Activated CD4-positive, alpha-beta T cell treated with anti-CD3 and anti-CD28 coated beads for 24 hours (primary cell): ENCODE measurements around the gene FAM47A.

Source experiments
- DNase-seq, 2 donors: peaks; one replicate each; pipeline ENCODE4 v3.0.0-alpha.2; 2020; ENCODE audit warnings: low read depth in 2 of 2

Gene FAM47A

DNA sequence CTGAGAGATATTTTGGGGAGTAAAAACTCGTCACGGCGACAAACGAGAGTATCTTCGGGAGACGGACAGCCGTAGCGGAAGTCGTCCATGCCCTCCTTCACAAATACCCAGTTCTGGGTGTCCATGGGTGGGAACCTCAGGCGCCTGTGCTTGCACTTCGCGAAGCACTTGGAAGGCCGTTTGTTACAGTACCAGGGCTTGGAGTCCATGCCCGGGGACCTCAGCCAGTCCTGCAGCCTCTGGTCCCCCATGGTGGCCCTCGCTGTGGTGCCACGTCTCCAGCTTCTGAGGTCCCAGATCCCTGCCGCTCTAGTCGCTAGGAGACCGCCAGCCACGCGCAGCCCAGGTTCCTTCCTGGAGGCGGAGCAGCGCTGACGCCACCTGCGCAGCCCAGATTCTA lies at the start of gene FAM47A:
TSS of gene FAM47A (minus strand) at position 287 of the 400 bp plus-strand sequence. CDS start at position 251, 36 bp downstream.
- no peak for DNase-seq

DNA sequence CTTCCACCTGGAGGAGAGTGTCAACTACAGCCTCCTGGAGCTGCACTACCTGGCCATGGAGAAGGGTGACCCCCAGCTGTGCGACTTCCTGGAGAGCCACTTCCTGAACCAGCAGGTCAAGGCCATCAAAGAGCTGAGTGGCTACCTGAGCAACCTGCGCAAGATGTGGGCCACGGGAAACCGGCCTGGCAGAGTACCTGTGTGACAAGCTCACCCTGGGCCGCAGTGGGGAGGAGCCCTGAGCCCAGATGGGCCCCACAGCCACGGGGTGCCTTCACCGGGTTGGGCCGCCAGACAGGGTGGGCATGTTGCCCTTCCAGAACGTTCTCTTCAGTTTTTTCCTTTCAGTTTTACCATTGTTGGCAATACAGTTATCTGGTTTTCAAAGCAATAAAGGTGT lies 15.2 kb upstream of the FAM47A start:
- DNase-seq: no peak

DNA sequence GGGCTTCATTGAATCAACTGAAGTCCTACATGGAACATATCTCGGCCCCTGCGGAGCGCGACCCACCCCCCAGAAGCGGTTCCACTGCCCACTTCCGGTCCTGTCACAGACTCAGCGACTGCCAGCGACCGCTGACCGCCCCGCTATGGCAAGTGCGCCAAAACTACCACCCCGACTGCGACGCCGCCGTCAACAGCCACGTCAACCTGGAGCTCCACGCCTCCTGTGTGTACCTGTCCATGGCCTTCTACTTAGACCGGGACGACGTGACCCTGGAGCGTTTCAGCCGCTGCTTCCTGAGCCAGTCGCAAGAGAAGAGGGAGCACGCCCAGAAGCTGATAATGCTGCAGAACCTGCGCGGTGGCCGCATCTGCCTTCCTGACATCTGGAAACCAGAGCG lies 14.8 kb upstream of the FAM47A start:
- DNase-seq: no peak

DNA sequence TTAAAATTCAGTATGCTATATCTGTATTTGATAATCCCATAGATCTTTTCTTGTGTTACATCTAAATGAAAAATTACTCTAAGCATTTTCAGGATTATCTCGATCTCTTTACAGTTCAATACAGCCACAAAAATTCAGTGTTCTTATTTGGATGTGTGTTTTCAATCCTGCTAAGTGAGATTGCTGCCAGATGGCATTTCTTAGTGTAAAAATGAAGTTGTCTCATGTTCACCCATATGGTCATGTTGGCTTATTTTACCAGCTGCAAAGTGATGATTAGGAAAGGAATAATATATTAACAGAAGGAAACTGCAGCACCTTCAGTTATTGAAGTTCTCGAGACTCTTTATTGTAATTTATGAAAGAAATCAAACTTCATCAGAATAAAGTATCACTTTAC lies 12.1 kb upstream of the FAM47A start:
- no peak for DNase-seq

DNA sequence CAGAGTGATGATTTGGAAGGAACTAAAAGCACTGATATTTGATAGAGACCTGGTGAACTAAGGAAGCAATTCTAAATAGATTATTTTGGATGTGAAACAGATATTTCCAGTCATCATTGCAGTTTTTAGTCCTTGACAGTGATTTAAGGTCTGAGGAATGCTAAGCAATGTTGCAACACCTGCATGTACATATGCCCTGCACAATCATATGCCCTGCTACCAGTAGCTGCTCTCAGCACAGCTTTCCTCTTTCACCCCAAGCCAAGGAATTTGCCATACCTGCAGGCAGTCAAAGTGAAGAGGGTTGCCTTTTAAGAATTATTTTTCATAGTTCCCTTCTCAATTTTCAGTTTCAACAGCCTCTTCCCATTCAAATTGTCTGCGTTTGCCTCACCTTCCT lies 8.7 kb upstream of the FAM47A start:
- DNase-seq: no peak

DNA sequence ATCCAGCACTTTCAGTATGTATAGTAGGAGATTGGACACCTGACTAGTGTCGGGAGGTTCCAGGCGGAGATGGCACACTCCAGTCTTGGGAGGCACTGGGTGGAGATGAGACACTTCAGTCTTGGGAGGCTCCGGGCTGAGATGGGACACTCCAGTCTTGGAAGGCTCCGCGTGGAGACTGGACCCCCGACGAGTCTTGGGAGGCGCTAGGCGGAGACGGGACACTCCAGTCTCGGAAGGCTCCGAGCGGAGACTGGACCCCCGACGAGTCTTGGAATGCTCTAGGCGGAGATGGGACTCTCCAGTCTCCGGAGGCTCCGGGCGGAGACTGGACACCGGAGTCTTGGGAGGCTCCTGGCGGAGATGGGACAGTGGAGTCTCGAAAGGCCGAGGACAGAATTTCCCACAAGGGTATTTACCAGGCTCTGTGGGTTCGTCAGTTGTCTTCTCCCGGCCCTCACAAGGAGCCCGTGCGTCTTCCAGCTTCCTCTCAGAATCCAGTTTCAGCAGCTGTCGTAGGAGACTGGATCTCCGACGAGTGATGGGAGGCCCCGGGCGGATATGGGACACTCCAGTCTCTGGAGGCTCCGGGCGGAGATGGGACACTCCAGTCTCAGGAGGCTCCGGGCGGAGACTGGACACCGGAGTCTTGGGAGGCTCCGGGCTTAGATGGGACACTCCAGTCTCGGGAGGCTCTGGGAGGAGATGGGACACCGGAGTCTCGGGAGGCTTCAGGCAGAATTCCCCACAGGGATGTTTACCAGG lies 952 bp downstream of the FAM47A start:
- no peak for DNase-seq

DNA sequence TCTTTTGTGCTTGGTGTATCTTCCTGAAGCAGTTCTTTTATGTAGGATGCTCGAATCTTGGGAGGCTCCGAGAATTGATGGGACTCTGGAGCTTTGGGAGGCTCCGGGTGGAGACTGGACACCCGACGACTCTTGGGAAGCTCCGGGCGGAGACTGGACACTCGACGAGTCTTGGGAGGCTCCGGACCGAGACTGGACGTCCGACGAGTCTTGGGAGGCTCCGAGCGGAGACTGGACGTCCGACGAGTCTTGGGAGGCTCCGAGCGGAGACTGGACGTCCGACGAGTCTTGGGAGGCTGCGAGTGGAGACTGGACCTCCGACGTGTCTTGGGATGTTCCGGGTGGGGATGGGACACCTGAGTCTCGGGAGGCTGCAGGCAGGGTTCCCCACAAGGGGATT lies 1.6 kb downstream of the FAM47A start:
- no peak for DNase-seq

DNA sequence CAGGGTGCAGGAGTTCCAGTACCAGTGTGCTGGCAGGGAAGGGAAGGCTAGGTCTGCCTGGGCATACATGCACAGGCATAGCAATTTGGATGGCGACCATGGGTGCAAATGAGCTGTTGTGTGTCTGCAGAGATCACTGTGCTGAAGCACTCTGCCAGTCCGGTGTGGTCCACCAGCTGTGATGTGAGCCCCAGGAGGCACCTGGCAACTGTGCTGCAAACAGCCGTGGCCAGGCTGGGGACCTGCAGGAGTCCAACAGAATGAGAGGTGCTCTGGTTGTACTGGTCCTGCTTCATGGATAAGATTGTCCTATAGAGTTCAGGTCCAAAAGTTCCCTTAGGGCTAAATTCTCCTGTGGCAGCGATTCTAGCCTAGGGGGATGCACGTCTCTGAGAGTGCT lies 6.1 kb downstream of the FAM47A start:
- no peak for DNase-seq

DNA sequence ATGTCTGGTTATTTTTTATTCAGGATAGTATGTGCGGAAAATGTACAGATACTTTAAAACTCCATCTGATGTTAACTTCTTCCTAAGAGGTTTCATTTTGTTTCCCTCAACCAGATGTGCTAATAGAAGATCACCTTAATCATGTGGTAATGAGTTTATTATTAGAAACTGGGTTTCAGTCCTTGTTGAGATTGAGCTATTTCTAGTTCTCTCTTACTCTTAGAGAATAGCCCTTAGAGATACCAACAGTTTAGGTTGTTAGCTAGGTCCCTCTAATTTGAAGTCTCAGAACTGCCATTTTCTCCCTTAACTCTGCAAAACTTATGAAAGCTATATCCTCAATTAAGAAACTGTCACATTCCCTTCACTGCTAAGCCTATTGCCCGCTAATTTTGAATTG lies 13.0 kb downstream of the FAM47A start:
- DNase-seq: no peak

DNA sequence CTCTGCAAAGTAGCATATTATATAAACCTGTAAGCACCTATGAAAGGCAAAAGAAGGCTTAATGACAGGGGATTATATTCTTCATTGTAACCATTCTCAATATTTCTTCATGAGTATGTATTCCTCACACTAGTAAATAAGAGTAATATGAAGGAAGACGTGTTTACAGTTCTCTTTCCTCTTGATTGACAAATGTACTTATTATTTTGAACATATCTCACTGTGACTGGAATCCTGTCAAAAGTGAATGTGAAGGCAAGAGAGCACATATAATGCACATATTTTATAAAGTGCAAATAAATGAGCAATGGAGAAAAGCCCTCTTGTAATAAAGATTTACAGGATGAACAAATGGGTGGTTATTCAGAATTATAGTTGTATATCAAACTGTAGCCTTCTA lies 19.7 kb downstream of the FAM47A start:
- no peak for DNase-seq
